Measurements from ENCODE around the gene MYNN.
"Not testable (repeated sequence)": the region's sequence is repeated elsewhere in the genome, so short reads cannot be mapped to it uniquely, and the experiment has no call there.

MYNN gene

DNA sequence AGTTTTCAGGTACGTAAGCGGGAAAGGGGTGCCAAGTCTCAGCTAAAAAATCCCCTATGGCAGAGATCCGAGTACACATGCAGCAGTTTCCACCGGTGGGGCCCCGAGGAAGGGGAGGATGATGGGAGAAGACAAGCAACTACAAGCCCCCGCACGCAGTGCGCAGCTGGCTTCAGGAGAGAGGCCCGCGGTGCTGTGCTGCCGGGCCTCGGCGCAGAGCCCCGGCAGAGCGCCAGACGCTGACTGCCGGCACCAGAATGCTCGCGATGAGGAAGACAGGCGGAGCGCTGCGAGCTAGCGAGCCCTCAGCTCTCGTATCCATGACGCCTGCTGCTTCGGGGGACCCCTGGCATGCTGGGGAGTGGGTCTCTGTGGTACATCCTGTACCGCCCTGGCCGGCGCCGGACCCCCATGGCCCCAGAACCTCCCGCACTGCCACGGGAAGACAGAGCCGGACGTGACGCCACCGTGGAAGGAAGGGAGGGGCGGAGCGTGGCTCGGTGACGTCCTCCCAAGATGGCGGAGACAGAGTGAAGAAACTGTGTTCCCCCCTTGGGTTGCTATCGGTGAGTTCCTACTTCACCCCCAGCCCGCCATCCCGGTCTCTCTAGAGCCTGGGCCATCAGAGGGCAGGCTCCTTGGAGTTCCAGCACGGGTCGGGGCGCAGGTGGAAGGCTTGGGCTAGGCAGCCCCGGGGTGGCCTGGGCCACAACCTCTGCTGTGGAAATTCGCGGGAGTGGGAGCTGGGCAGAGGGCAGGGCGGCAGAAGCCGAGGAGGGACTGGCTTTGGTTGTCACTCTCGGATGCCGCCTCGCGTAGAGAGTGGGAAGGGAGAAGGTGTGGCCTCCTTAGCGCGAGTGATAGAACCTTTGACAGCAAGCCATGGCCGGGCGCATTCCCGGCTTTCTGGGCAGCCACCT is at the start of gene MYNN:
Gene MYNN, plus strand, starts transcription at position 500 of the 920 bp plus-strand sequence. CDS start 900 bp downstream, outside the sequence.
- DNase-seq = peak; percentile 85

- not testable (repeated sequence) for DNase-seq
Measured at GRCh38 chr3:169731857-169732256, 41.3 kb upstream of the MYNN start.

GRCh38 chr3:169739067-169739466 is 34.1 kb upstream of the MYNN start:
- no peak for DNase-seq

GRCh38 chr3:169744366-169745054 is 28.7 kb upstream of the MYNN start:
- DNase-seq = no peak

DNA sequence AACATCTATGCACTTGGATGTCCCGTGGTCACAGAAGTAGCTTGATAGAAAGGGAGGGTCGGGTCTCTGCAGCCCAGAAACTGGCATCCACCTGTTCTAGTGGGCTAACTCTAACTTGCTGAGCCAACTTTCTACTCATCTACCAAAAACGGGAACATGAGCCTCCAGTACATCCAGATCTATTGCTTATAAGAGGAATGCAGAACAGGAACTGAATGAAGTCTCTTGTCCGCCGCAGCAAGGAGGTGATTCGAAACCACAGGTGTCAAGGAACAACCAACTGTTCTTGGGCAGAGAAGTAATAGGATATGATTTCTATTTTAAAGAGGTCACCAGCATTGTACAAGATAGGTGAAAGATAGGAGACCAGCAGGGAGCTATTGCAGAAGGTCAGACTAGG is 26.3 kb upstream of the MYNN start:
- no peak for DNase-seq

DNA sequence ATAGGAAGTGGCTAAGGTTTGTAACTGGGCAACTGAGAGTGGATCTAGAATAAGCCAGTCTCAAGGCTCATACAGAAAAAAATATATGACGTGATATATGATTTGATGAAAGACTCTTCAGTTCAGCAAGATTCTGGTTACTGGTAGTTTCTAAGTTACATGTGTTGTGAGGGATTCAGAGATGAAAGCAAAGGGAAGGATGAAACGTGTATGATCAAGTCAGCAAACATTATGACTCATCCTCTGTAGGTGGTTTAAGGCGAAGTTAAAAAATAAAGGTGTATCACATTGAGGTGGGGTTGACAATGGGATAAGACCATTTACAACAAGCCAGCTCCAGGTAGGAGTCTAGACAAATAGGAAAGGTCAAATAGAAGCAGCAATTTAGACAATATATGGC is 24.5 kb upstream of the MYNN start:
- no peak for DNase-seq

DNA sequence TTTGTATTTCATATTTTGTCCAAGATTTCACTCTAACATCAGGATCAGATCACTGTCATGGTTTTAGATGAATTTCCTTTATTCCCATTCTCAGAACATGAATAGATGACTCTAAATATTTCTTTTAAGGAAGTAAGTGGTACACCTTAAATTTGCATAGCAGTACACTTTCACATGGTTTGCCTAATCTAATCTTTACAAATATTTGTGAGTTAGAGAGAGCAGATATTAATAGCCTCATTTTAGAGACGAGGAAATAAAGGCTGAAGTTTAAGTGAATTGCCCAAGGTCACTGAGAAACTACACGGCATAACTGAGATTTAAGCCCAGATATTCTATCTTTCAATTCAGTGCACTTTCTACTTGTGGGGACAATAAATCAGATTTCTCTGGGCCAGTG is 22.5 kb upstream of the MYNN start:
- no peak for DNase-seq

- DNase-seq = no peak
Measured at GRCh38 chr3:169751875-169752274, 21.3 kb upstream of the MYNN start.

GRCh38 chr3:169754711-169755110 is 18.5 kb upstream of the MYNN start:
- no peak for DNase-seq

- DNase-seq = no peak
Measured at GRCh38 chr3:169755488-169755887, 17.7 kb upstream of the MYNN start.

DNA sequence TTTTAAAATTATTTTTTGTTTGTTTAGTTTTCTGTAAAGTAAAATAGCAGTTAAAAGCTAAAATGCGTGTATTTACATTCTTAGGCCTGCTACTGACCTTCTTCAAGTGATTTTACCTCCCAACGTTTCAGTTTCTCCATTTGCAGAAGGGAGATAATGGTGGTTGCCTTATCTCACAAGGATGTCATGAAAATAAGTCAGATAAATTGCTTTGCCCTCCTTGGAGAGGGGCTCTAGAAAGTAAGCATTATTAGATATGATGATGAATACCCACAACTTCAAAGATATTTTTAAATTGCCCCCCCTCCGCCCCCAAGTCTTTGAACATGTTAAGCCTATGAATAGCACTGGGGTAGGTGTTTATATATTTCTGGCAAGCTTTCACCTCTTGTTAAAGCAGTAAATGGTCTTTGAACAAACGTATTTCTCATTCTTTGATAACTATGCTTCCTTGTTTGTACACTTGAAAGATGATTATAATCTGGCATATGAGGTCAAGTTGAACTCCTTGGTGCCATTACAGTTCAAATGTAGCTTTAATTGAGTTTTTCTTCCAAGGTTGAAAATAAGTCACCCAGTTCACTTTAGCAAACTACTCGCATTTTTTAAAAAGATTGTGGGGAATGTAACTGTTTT is 14.7 kb upstream of the MYNN start:
- DNase-seq = no peak

DNA sequence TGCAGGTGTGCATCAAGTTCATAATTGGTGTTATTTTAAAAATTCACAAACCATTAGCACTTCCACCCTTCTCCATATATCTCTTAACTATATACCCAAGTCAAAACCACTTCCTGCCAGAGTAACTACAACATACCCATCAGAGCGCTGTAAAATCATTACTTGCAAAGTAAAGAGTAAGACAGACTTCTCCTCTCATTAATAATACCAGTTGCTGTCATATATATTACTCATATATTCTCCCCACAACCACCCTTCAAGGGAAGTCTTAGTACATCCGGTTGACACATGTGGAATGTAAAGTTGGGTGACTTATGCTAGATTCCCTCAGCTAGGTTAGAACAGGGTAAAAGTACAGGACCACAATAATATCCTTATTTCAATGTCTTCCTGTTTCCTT is 13.9 kb upstream of the MYNN start:
- no peak for DNase-seq

GRCh38 chr3:169760479-169760878 is 12.7 kb upstream of the MYNN start:
- no peak for DNase-seq

DNA sequence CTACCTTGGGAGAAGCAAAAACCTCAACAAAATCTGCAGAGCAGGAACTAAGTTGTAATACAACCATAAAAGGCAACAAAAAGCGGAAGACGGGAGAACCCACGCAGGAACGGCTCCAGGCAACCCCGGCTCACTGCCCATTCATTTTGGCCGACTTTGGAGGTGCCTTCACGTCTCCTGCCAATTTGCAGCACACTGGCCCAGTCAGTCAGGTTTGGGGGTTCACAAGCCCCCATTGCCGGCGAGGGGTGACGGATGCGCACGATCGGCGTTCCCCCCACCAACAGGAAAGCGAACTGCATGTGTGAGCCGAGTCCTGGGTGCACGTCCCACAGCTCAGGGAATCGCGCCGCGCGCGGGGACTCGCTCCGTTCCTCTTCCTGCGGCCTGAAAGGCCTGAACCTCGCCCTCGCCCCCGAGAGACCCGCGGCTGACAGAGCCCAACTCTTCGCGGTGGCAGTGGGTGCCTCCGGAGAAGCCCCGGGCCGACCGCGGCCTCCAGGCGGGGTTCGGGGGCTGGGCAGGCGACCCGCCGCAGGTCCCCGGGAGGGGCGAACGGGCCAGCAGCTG is 8.8 kb upstream of the MYNN start:
- DNase-seq = no peak

DNA sequence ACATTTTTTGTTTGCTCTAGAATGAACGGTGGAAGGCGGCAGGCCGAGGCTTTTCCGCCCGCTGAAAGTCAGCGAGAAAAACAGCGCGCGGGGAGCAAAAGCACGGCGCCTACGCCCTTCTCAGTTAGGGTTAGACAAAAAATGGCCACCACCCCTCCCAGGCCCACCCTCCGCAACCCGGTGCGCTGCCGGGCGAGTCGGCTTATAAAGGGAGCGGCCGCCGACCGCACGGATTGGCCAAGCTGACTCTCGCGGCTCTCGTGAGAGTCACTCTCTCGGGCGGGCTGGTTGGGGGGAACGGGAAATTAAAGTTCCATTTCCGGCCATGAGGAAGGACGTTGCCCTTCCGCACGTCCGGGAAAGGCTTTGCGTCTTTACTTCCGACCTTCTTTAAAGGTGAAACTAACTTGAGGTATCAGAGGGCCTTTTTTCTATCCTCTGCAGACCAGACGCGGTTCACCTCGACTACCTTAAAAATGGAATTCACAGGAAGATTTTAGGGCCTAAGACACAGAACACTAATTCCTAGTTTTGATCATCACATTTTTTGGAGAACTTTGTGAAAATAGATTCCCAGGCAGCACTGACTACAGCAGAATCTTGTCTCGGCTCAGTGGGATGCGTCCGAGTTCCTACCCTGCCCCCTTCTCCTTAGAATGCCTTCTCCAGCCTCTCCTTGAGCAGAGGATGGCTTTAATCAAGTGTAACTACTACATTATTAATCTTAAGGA is 8.1 kb upstream of the MYNN start, which contains the start of gene TERC:
Gene TERC, minus strand, starts transcription at position 179 of the 731 bp plus-strand sequence.
- DNase-seq = peak; percentile 93

- DNase-seq = no peak
Measured at GRCh38 chr3:169769287-169770181, 3.7 kb upstream of the MYNN start, which contains the start of gene ACTRT3. Gene ACTRT3, minus strand, starts transcription at chr3:169769561. Its CDS starts 41 bp downstream, at chr3:169769520.

- DNase-seq = peak; percentile 82
Measured at GRCh38 chr3:169771497-169772304, 1.5 kb upstream of the MYNN start.

GRCh38 chr3:169772305-169772896 is 795 bp upstream of the MYNN start:
- peak; percentile 82 for DNase-seq

- no peak for DNase-seq
Measured at GRCh38 chr3:169774186-169774585, 990 bp downstream of the MYNN start.

DNA sequence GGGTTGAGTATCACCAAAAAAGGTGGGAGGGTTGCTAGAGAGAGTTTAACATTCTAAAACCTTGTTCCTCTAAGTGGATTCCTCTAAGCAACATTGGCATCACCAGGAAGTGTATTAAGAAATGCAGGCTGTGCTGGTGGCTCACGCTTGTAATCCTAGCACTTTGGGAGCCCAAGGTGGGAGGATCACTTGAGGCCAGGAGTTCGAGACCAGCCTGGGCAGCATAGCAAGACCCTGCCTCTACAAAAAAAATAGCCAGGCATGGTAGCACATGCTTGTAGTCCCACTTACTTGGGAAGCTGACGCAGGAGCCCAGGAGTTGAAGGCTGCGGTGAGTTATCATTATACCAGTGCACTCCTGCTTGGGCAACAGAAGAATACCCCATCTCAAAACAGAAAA is 4.6 kb downstream of the MYNN start:
- no peak for DNase-seq
